AG04449 (cell line): ENCODE data around the gene DDX3X.
"Not testable (repeated sequence)": the region's sequence is repeated elsewhere in the genome, so short reads cannot be mapped to it uniquely, and the experiment has no call there.

ENCODE experiments used
- CTCF ChIA-PET: fragments of 350-600 bp; formaldehyde crosslinking; extraction: SDS; loops from one replicate; lab custom pipeline; 2021; ENCODE audit warnings: antibody characterized with exemption; lab: Yijun Ruan, JAX
- POLR2A ChIA-PET: fragments of 400-600, 350-600 bp; formaldehyde crosslinking; extraction: SDS; loops from one replicate; lab custom pipeline; 2020; ENCODE audit warnings: antibody characterized with exemption, inconsistent platforms; lab: Yijun Ruan, JAX
- DNase-seq: peaks from one replicate; pipeline ENCODE4 v3.0.0-alpha.2; 2010; ENCODE audit warnings: low read depth, low spot score
- H3K4me3 ChIP-seq: 2 replicates; pipeline ENCODE4 v1.5.1; 2011; ENCODE audit warnings: low read depth, mild to moderate bottlenecking, control low read depth, low read length
- TF ChIP-seq, protein P1 (sequence below): IDR thresholded peaks from one replicate; pipeline ENCODE4 v1.5.1; 2011; ENCODE audit warnings: mild to moderate bottlenecking, moderate library complexity, low read length, control low read depth, inconsistent platforms; ENCODE audit not compliant: insufficient read depth; ENCODE audit errors: missing control alignments

The DDX3X gene

GRCh38 chrX:41351923-41352322 lies 18.0 kb downstream of the DDX3X start:
- CTCF ChIA-PET: no interaction called here
- TF ChIP-seq, protein P1, sequence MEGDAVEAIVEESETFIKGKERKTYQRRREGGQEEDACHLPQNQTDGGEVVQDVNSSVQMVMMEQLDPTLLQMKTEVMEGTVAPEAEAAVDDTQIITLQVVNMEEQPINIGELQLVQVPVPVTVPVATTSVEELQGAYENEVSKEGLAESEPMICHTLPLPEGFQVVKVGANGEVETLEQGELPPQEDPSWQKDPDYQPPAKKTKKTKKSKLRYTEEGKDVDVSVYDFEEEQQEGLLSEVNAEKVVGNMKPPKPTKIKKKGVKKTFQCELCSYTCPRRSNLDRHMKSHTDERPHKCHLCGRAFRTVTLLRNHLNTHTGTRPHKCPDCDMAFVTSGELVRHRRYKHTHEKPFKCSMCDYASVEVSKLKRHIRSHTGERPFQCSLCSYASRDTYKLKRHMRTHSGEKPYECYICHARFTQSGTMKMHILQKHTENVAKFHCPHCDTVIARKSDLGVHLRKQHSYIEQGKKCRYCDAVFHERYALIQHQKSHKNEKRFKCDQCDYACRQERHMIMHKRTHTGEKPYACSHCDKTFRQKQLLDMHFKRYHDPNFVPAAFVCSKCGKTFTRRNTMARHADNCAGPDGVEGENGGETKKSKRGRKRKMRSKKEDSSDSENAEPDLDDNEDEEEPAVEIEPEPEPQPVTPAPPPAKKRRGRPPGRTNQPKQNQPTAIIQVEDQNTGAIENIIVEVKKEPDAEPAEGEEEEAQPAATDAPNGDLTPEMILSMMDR: no peak
- H3K4me3 ChIP-seq: no peak overlapping the region
- DNase-seq: no peak
- POLR2A ChIA-PET: no interaction called here

DNA sequence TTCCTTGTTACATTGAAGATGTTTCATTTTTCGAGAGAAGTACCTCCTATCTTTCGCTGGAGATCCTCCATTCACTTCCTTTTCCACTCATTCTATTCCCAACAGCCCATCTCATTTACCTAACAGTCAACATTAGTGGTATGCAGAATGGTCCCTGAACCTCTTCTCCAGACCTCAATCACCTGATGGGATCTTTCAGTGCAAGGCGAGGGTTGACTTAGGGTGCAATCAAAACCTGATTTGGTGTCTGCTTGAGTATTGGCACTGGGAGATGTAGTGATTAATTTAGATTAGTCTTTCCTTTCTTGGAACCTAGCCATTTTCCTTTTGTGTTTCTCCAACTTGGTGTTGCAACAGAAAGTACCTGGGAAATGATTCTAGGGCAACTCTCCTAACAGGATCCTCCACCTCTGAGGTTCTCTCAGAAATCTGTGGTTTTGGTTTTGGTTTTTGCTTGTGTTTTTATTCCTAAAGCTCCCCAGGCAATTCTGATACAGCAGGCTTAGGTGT lies 18.4 kb downstream of the DDX3X start:
- TF ChIP-seq, protein P1: no peak
- H3K4me3 ChIP-seq: no peak overlapping the region
- ChIA-PET CTCF (no interaction called here), POLR2A (no interaction called here)
- DNase-seq: no peak

DNA sequence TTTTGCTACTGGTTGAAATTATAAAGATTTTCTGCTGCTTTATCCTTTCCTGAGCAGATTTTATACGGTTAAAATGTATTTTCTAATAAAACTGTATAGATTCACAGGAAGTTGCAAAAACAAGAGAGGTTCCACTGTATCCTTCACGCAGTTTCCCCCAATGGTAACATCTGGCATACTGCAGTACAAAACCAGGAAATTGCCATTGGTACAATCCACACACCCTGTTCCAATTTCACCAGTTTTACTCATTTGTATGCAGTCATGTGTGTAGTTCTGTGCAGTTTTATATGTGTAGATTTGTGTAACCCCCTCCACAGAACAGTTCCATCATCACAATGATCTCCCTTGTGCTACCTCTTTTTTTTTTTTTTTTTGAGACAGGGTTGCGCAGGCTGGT lies 20.0 kb downstream of the DDX3X start:
- no peak for DNase-seq
- ChIA-PET CTCF (no interaction called here), POLR2A (no interaction called here)
- TF ChIP-seq, protein P1: no peak
- H3K4me3 ChIP-seq: no peak overlapping the region

- TF ChIP-seq, protein P1: no peak
- ChIA-PET CTCF (no interaction called here), POLR2A (no interaction called here)
- DNase-seq: no peak
- no peak overlapping the region for H3K4me3 ChIP-seq
Observed at GRCh38 chrX:41369152-41369551, 35.2 kb downstream of the DDX3X start.

- H3K4me3 ChIP-seq, CTCF ChIA-PET, POLR2A ChIA-PET, DNase-seq: not testable (repeated sequence)
Observed at GRCh38 chrX:41371575-41371974, 37.6 kb downstream of the DDX3X start.

DNA sequence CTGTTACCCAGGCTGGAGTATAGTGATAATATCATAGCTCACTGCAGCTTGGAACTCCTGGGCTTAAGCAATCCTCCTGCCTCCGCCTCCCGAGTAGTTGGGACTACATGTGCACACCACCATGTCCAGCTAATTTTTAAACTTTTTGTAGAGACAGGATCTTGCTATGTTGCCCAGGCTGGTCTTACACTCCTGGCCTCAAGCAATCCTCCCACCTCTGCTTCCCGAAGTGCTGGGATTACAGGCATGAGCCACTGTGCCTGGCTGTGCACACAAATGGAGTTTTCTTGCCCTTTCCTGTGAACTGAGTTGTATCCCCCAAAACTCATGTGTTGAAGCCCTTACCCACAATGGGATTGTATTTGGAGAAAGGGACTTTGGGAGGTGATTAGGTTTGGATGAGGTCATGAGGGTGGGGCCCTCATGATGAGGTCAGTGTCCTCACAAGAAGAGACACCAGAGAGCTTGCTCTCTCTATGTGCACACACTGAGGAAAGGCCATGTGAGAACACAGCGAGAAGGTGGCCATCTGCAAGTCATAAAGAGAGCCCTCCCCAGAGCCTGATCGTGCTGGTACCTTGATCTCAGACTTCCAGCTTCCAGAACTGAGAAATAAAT lies 40.1 kb downstream of the DDX3X start:
- no peak overlapping the region for H3K4me3 ChIP-seq
- no peak for DNase-seq
- ChIA-PET CTCF (no interaction called here), POLR2A (no interaction called here)
- TF ChIP-seq, protein P1: no peak

GRCh38 chrX:41377624-41378023 lies 43.7 kb downstream of the DDX3X start:
- POLR2A ChIA-PET: no interaction called here
- TF ChIP-seq, protein P1: no peak
- DNase-seq: no peak
- CTCF ChIA-PET: no interaction called here
- H3K4me3 ChIP-seq: no peak overlapping the region
